ENCODE results near the gene INPP5D.

INPP5D gene

GRCh38 chr2:233075141-233075965 is 15.2 kb downstream of the INPP5D start:
- no peak for DNase-seq (ENCODE audit: low read depth)

GRCh38 chr2:233075966-233076339 is 15.8 kb downstream of the INPP5D start:
- DNase-seq (ENCODE audit: low read depth): no peak

- no peak for DNase-seq (ENCODE audit: low read depth)
Observed at GRCh38 chr2:233076749-233077148, 16.6 kb downstream of the INPP5D start.

GRCh38 chr2:233079473-233079877 is 19.3 kb downstream of the INPP5D start:
- no peak for DNase-seq (ENCODE audit: low read depth)

- no peak for DNase-seq (ENCODE audit: low read depth)
Observed at GRCh38 chr2:233079953-233080835, 20.1 kb downstream of the INPP5D start.

GRCh38 chr2:233080836-233081229 is 20.7 kb downstream of the INPP5D start:
- no peak for DNase-seq (ENCODE audit: low read depth)

GRCh38 chr2:233081232-233081730 is 21.1 kb downstream of the INPP5D start:
- DNase-seq (ENCODE audit: low read depth): no peak

GRCh38 chr2:233081731-233082221 is 21.6 kb downstream of the INPP5D start:
- no peak for DNase-seq (ENCODE audit: low read depth)

- no peak for DNase-seq (ENCODE audit: low read depth)
Observed at GRCh38 chr2:233082222-233082930, 22.2 kb downstream of the INPP5D start.

- no peak for DNase-seq (ENCODE audit: low read depth)
Observed at GRCh38 chr2:233082931-233083755, 23.0 kb downstream of the INPP5D start.

- DNase-seq (ENCODE audit: low read depth): no peak
Observed at GRCh38 chr2:233083782-233084181, 23.6 kb downstream of the INPP5D start.

- no peak for DNase-seq (ENCODE audit: low read depth)
Observed at GRCh38 chr2:233084488-233084887, 24.3 kb downstream of the INPP5D start.

- no peak for DNase-seq (ENCODE audit: low read depth)
Observed at GRCh38 chr2:233085037-233085838, 25.1 kb downstream of the INPP5D start.

GRCh38 chr2:233085839-233086150 is 25.7 kb downstream of the INPP5D start:
- DNase-seq (ENCODE audit: low read depth): no peak

- DNase-seq (ENCODE audit: low read depth): no peak
Observed at GRCh38 chr2:233087713-233088112, 27.6 kb downstream of the INPP5D start.

GRCh38 chr2:233088972-233089345 is 28.8 kb downstream of the INPP5D start:
- no peak for DNase-seq (ENCODE audit: low read depth)

- no peak for DNase-seq (ENCODE audit: low read depth)
Observed at GRCh38 chr2:233089851-233090250, 29.7 kb downstream of the INPP5D start.

GRCh38 chr2:233090879-233091278 is 30.7 kb downstream of the INPP5D start:
- no peak for DNase-seq (ENCODE audit: low read depth)

- no peak for DNase-seq (ENCODE audit: low read depth)
Observed at GRCh38 chr2:233091595-233092375, 31.6 kb downstream of the INPP5D start.

Data from non-pigmented ciliary epithelial cell (primary cell).